Activated CD8-positive, alpha-beta memory T cell treated with anti-CD3 and anti-CD28 coated beads for 36 hours (primary cell): Measurements from ENCODE around the gene RFPL4A. TPM values are rescaled to one million over a fixed set of nuclear protein-coding genes. Genes with fewer than 3 reads are reported as not detected.
"Not testable (repeated sequence)": the region's sequence is repeated elsewhere in the genome, so short reads cannot be mapped to it uniquely, and the experiment has no call there.

Source experiments
- CTCF ChIA-PET: fragments of 350-600 bp; sonication (Branson Sonifier 250); formaldehyde crosslinking; loops from one replicate; lab custom pipeline; 2021; ENCODE audit warnings: antibody characterized with exemption; lab: Charles Lee
- POLR2A ChIA-PET: fragments of 350-600 bp; sonication (Branson Sonifier 250); formaldehyde crosslinking; loops from one replicate; lab custom pipeline; 2021; ENCODE audit warnings: antibody characterized with exemption; lab: Charles Lee
- total RNA-seq, 2 experiments: library from RNA; stranded (reverse); gene quantifications; one replicate each; pipeline ENCODE4 v1.2.3, GENCODE V29; 2021

The RFPL4A gene
- not detected for total RNA-seq

DNA sequence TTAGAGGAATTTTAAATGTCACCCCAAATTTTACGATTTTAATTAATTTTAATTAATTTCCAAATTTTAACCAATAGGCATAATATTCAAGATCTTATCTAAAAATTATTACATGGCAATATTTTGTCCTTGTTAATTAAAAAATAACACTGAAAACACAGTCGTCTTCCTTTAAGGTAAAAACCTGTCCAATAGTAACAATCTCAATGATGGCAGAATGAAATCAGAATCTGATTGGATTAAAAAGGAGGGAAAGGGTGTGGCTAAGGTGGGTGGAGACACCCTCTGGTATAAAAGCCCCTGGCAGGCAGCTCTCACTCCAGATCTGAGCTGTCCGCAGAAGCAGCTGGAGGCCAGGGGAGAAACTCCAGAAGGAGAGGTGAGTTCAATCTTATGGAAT, at the start of gene RFPL4A:
Gene RFPL4A (plus strand): TSS at position 301 of the 400 bp plus-strand sequence. CDS start 2,704 bp downstream, outside the sequence.
- POLR2A ChIA-PET, CTCF ChIA-PET: not testable (repeated sequence)

DNA sequence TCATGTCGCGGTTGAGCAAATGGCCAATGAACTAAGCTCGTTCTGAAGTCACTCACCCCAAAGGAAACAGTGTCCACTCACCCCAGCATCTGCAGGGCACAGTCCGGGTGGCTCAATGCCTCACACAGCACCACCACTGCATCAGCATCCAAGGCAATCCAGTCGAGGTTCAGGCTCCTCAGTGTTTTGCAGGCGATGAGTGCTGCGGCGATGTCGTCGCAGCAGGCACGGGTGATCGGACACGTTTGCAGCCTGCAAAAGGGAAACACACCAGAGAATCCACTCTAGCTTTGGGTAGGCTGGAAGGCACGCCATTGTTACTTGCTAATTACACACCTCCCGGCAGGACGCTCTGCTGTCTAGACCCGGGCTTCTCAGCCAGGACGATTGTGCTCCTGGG, 47.2 kb upstream of the RFPL4A start:
- ChIA-PET POLR2A (no interaction called here), CTCF (no interaction called here)

DNA sequence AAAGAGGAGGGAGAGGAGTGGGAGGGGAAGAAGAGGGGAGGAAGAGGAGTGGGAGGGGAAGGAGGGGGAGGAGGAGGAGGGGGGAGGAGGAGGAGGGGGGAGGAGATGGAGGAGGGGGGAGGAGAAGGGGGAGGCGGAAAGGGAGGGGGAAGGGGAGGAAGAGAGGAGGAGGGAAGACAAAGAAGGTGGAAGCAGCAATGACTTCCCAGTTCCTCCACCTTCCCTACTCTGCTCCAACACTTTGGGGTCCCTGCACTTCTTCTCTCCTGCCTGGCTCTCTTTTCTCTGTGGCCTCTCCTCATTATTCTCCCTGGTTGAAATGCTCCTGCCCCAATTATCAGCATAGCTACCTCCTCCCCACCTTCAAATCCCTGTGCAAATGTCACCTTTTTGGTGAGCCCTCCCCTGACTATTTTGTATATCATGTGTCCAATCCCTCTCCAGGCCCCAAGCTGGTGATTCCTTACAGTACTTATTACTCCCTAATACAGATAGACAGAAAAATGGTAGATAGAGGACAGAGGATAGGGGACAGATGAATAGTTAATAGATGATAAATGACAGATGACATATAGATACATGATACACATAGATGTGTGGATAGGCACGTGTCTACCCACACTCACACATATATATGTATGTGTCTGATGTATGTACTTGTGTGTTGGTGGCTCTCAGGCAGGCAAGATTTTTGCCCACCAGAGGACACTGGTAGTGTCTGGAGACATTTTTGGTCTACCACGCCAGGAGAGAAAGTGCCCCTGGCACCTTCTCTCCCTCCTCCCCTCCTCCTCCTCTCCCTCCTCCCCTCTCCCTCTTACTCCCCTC, 45.9 kb upstream of the RFPL4A start:
- ChIA-PET CTCF (no interaction called here), POLR2A (no interaction called here)

DNA sequence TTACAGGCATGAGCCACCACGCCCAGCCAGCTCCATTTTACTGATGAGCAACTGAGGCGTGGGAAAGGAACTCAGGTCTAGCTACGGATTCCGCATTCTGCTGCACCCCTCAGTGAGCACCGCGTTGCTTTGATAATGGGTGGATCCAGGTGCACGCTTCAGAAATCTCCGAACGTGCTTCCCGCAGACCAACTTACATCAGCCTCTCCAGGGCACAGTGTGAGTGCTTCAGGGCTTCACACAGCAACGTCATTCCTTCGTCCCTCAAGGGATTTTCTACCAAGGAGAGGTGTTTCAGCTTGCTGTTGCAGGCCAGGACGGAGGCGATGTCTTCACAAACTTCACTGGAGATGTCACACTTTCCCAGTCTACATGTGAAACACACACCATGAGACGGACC, 42.4 kb upstream of the RFPL4A start:
- ChIA-PET POLR2A (no interaction called here), CTCF (interaction anchor here (0.7 kb wide), 1 partner anchor 87 kb away, joined by 5 read pairs; no protein-coding TSS in a partner anchor)

DNA sequence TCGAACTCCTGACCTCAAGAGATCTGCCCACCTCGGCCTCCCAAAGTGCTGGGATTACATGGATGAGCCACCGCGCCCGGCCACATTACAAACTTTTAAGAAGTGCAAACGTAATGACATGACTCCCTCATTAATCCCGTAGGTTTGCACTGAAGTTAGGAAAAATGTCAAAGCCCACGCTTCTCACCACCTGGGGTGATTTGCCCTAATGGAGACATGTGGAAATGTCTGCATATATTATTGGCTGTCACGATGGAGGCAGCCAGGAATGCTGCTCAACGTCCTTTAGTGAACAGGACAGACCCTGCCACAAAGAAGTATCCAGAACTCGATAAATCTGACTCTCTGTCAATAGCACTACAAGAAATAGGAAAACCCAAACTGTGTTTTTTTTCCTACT, 41.6 kb upstream of the RFPL4A start:
- CTCF ChIA-PET, result no interaction called here
- POLR2A ChIA-PET, result no interaction called here

DNA sequence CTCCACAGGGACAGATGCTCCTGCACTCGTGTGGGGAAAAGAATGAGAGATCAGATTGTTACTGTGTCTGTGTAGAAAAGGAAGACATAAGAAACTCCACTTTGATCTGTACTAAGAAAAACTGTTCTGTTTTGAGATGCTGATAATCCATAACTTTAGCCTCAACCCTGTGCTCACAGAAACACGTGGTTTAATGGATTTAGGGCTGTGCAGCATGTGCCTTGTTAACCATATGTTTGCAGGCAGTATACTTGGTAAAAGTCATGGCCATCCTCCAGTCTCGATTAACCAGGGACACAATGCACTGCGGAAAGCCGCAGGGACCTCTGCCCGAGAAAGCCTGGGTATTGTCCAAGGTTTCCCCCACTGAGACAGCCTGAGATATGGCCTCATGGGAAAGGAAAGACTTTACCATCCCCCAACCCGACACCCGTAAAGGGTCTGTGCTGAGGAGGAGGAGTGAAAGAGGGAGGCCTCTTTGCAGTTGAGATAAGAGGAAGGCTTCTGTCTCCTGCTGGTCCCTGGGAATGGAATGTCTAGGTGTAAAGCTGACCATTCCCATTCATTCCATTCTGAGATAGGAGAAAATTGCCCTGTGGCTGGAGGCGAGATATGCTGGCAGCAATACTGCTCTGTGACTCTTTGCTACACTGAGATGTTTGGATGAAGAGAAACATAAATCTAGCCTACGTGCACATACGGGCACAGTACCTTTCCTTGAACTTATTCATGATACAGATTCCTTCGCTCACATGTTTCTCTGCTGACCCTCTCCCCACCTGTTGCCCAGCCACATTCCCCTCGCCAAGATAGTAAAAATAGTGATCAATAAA, 40.8 kb upstream of the RFPL4A start:
- CTCF ChIA-PET, POLR2A ChIA-PET: not testable (repeated sequence)

DNA sequence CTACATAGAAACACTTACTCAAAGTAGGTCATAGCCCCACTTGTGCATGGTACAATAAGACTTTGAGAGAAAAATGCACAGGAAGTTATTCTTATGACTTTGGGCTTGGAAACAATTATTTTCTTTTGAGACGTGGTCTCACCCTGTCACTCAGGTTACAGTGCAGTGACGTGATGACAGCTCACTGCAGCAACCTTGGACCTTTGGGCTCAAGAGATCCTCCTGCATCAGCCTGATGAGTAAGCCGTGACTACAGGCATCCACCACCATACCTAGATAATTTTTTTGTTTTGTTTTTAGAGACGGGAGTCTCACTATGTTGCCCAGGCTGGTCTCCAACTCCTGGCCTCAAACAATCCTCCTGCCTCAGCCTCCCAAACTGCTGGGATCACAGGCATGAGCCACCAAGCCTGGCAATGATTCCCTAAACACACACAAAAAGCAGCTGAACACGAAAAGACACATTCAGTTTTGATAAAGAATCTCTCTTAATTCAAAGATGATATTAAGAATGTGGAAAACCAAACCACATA, 38.6 kb upstream of the RFPL4A start:
- ChIA-PET POLR2A (no interaction called here), CTCF (no interaction called here)

DNA sequence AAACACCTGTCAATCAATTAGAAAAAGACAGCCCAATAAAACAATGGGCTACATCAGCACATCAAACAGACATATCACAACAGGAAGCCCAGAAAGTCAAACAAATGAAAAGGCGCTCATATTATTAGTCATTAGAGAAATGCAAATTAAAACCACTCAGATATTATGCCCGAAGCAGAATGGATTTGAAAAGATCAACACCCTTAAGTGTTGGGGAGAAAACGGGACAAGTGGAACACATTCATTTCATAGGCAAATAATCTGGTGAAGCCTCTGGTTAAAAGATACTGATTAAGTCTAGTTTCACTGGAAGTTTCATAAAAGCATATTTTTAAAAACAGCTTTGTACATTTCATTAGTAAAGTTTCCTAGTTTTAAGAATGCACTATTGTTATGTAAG, 38.1 kb upstream of the RFPL4A start:
- ChIA-PET CTCF (no interaction called here), POLR2A (no interaction called here)

DNA sequence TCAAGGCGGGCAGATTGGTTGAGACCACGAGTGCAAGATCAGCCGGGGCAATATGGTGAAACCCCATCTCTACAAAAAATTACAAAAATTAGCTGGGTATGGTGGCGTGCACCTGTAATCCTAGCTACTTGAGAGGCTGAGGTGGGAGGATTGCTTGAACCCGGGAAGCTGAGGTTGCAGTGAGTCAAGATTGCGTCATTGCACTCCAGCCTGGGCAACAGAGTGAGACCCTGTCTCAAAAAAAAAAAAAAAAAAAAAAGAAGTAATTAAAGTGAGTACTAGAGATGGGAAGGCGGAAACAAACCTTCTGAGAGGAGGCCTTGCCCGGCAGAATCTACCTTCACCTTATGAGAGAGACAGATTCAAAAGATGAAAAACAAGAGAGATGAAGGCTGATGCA, 35.4 kb upstream of the RFPL4A start:
- POLR2A ChIA-PET, result no interaction called here
- CTCF ChIA-PET, result no interaction called here

DNA sequence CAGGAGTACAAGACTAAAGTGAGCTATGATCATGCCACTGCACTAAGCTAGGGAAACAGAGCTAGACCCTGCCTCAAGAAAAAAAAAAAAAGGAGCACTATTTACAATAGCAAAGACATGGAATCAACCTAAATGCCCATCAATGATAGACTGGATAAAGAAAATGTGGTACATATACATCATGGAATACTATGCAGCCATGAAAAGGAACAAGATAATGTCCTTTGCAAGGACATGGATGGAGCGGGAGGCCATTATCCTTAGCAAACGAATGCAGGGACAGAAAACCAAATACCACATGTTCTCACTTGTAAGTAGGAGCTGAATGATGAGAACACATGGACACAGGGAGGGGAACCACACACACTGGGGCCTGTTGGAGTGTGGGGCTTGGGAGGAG, 28.5 kb upstream of the RFPL4A start:
- POLR2A ChIA-PET, CTCF ChIA-PET: not testable (repeated sequence)

DNA sequence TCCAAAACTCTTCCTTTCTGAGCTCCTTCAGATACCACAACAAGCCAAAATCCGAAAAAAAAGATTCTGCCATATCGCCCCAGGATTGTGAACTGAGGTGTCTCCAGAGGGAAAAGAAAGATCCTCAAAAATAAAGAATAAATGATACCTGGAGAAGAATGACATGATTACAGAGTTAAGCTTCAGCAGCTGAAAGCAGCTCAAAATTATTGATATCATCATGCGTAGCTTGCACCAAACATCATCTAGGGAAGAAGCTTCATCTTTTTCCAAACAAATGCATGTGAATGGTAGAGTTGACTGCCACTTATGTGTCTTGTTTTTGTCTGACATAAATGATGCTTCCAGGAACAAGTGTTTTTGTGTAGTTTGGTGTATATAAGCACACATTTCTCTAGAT, 20.6 kb upstream of the RFPL4A start, which contains the start of gene NLRP9:
Gene NLRP9 (minus strand): TSS at position 101 of the 400 bp plus-strand sequence. CDS start 28 bp downstream, at position 73.
- CTCF ChIA-PET, result no interaction called here
- POLR2A ChIA-PET, result no interaction called here

DNA sequence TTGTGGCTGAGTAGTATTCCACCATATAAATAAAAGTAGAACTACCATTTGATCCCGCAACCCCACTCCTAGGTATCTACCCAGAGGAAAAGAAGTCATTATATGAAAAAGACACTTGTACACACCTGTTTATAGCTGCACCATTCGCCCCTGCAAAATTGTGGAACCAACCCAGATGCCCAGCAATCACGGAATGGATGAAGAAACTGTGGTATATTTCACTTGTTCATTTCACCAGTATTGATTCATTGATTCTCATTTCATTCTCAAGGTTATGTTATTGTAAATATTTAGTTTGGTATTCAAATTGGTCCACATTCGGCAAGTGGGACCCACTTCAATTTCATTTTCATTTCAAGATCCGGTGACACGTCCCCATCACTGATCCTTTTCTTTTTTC, 8.2 kb upstream of the RFPL4A start:
- ChIA-PET CTCF (interaction anchor here (0.6 kb wide), 1 partner anchor 1227 kb away, joined by 4 read pairs; no protein-coding TSS in a partner anchor), POLR2A (no interaction called here)

DNA sequence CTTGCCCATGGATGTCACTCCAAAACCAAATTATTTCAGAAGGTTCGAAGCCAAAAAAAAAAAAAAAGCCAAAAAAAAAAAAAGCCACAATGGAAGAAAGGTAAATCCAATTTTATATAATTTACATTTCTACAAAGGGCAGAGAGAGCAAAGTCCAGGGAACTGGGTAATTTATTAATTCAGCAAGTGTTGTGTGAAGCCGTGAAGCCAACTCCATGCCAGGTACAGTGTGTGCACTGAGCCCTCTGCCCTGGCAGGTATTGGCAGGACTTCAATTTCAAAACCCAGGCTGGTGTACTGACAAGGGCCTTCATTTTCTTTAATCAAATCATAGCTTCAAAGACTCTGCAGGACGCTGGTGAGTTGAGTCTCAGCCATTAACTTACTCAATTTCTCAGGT, 5.5 kb upstream of the RFPL4A start:
- ChIA-PET CTCF (no interaction called here), POLR2A (no interaction called here)

DNA sequence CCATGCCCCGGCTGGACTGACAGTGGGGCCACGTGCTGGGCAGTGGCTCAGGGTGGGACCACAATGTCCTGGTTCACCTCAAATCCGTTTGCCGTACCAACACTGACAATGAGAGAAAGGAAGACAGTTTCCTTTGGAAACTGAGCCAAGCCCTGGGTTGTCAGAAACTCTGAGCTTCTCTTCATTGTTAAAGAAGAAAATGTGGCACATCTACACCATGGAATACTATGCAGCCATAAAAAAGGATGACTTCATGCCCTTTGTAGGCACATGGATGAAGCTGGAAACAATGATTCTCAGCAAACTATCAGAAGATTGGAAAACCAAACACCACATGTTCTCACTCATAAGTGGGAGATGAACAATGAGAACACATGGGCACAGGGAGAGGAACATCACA, 2.1 kb upstream of the RFPL4A start:
- CTCF ChIA-PET, result not testable (repeated sequence)

DNA sequence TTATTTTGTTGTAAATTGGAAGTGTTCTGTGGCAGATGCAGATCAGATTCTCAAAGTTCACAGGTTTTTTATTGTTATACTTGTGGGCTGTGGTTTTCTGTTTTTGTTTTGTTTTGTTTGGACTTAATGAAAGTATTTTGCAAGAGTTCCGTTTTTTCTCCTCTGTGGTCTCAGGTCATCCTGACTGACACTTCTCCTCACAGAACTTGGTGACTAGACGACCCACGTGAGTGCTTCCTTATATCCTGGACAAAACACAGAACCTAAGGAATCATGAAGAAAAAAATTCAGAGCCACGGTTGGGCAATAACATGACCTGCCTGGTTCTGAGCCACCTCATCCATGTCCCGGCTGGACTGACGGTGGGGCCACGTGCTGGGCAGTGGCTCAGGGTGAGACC, 7.6 kb downstream of the RFPL4A start:
- ChIA-PET CTCF (no interaction called here), POLR2A (no interaction called here)

More for the DNA sequence above, 2.1 kb upstream of the RFPL4A start:
- POLR2A ChIA-PET, result not testable (repeated sequence)

DNA sequence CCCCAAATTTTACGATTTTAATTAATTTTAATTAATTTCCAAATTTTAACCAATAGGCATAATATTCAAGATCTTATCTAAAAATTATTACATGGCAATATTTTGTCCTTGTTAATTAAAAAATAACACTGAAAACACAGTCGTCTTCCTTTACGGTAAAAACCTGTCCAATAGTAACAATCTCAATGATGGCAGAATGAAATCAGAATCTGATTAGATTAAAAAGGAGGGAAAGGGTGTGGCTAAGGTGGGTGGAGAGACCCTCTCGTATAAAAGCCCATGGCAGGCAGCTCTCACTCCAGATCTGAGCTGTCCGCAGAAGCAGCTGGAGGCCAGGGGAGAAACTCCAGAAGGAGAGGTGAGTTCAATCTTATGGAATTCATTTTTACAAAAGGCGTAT, 9.9 kb downstream of the RFPL4A start, which contains the start of gene RFPL4AL1:
Gene RFPL4AL1 (plus strand): TSS at position 301 of the 400 bp plus-strand sequence. CDS start 2,687 bp downstream, outside the sequence.
- CTCF ChIA-PET, POLR2A ChIA-PET: not testable (repeated sequence)

DNA sequence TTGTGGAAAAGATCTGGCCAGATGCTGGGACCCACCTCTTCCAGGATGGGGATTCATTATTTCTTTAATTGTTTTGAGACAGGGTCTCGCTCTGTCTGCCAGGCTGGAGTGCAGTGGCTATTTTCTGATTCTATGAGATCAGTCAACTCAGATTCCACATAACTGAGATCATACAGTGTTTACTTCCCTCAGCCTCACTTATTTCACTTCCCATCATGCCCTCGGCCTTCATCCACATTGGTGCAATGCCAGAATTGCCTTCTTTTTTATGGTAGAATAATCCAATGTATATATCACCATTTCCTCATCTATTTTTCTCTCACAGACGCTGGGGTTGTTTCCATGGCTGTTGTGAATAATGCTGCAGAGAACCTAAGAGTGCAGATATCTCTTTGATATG, 10.7 kb downstream of the RFPL4A start:
- CTCF ChIA-PET, result not testable (repeated sequence)

DNA sequence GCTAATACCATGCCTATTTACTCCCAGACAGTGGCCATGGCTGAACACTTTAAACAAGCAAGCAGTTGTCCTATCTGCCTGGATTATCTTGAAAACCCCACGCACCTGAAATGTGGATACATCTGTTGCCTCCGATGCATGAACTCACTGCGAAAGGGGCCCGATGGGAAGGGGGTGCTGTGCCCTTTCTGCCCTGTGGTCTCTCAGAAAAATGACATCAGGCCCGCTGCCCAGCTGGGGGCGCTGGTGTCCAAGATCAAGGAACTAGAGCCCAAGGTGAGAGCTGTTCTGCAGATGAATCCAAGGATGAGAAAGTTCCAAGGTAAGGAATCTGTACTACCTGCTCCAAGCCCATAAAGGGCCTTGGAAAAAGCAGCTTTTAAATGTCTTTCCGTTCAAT, 18.6 kb downstream of the RFPL4A start:
- POLR2A ChIA-PET, result no interaction called here
- CTCF ChIA-PET, result no interaction called here

More for the DNA sequence above, 10.7 kb downstream of the RFPL4A start:
- POLR2A ChIA-PET, result not testable (repeated sequence)

DNA sequence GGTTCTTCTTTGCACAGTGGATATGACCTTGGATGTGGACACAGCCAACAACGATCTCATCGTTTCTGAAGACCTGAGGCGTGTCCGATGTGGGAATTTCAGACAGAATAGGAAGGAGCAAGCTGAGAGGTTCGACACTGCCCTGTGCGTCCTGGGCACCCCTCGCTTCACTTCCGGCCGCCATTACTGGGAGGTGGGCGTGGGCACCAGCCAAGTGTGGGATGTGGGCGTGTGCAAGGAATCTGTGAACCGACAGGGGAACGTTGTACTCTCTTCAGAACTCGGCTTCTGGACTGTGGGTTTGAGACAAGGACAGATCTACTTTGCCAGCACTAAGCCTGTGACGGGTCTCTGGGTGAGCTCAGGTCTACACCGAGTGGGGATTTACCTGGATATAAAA, 19.4 kb downstream of the RFPL4A start:
- POLR2A ChIA-PET, result no interaction called here
- CTCF ChIA-PET, result no interaction called here

DNA sequence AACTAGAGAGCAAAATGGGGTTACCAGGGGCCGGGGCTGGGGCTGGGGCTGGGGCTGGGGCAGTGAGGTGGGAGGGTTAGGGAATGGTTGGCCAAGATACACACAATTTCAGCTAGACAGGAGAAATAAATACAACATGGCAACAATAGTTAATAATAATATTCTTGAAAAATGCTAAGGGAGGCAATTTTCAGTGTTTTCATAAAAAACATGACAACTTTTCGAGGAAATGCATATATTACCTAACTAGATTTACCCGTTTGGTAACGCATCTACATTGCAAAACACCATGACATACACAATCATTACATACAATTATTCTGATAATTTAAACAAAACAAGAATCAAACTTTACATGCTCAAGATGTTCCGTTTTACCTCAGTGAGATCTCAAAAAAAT, 22.2 kb downstream of the RFPL4A start:
- ChIA-PET CTCF (no interaction called here), POLR2A (no interaction called here)
